ENCODE data around the gene CMTM2.

Gene CMTM2

GRCh38 chr16:66581246-66581952 is 2.1 kb downstream of the CMTM2 start:
- no peak for TF ChIP-seq CTCF (IDR thresholded peaks at IDR 0.05; ENCODE audit: insufficient read depth, low read depth, low read length, missing control alignments)
- no peak overlapping the region for H3K4me3 ChIP-seq (ENCODE audit: low read length)
- DNase-seq (ENCODE audit: low read depth), result peak; percentile 35

GRCh38 chr16:66585481-66586239 is 6.4 kb downstream of the CMTM2 start:
- TF ChIP-seq CTCF (IDR thresholded peaks at IDR 0.05; ENCODE audit: insufficient read depth, low read depth, low read length, missing control alignments), result no peak
- DNase-seq (ENCODE audit: low read depth), result no peak
- H3K4me3 ChIP-seq (ENCODE audit: low read length), result no peak overlapping the region

GRCh38 chr16:66587881-66588600 is 8.8 kb downstream of the CMTM2 start:
- no peak for TF ChIP-seq CTCF (IDR thresholded peaks at IDR 0.05; ENCODE audit: insufficient read depth, low read depth, low read length, missing control alignments)
- no peak overlapping the region for H3K4me3 ChIP-seq (ENCODE audit: low read length)
- no peak for DNase-seq (ENCODE audit: low read depth)

- no peak overlapping the region for H3K4me3 ChIP-seq (ENCODE audit: low read length)
- peak; percentile 55 for TF ChIP-seq CTCF (IDR thresholded peaks at IDR 0.05; ENCODE audit: insufficient read depth, low read depth, low read length, missing control alignments)
- DNase-seq (ENCODE audit: low read depth), result peak; percentile 39
These were observed 9.9 kb downstream of the CMTM2 start for GRCh38 chr16:66588981-66589713.

- TF ChIP-seq CTCF (IDR thresholded peaks at IDR 0.05; ENCODE audit: insufficient read depth, low read depth, low read length, missing control alignments), result no peak
- H3K4me3 ChIP-seq (ENCODE audit: low read length), result no peak overlapping the region
- DNase-seq (ENCODE audit: low read depth), result no peak
These were observed 11.1 kb downstream of the CMTM2 start for GRCh38 chr16:66590322-66590721.

GRCh38 chr16:66591018-66591417 is 11.8 kb downstream of the CMTM2 start:
- TF ChIP-seq CTCF (IDR thresholded peaks at IDR 0.05; ENCODE audit: insufficient read depth, low read depth, low read length, missing control alignments), result no peak
- no peak overlapping the region for H3K4me3 ChIP-seq (ENCODE audit: low read length)

More at GRCh38 chr16:66591018-66591417, 11.8 kb downstream of the CMTM2 start:
- DNase-seq (ENCODE audit: low read depth), result no peak

All from epithelial cell of esophagus (primary cell).